Measurements from ENCODE around the gene NFKBIE. TPM values are rescaled to one million over a fixed set of nuclear protein-coding genes. Genes with fewer than 3 reads are reported as not detected.
A peak's percentile ranks its signal among the peaks of the same experiment; 100 is the strongest.

The NFKBIE gene
- total RNA-seq, 1 experiment from 2014 or later = 32.7 TPM

DNA sequence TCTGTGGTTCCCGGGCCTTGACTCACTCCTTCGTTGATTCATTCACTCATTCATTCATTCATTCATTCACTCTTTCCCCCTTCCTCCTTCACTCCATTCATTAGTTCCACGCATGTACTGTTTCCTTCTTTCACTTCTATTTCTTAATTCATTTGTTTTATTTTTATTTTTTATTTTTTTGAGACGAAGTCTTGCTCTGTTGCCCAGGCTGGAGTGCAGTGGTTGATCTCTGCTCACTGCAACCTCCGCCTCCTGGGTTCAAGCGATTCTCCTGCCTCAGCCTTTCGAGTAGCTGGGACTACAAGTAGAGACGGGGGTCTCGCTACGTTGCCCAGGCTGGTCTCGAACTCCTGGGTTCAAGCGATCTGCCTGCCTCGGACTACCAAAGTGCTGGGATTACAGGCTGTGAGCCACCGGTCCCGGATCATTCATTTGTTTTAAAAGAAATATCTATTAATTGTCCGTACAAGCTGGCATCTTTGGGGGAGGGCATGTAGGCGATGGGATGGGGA is 427 bp upstream of the NFKBIE start:
- CTCF ChIA-PET = interaction anchor here (3.9 kb wide), 1 partner anchor 73 kb away, joined by 53 read pairs; no protein-coding TSS in a partner anchor
- Mint-ChIP-seq H3K4me1 (ENCODE audit: low read depth, unreplicated experiment) (peaks cover 36% of the 10 kb centered on the region), H3K4me3 (ENCODE audit: low read depth, unreplicated experiment) (peak overlapping the region; percentile 98), H3K36me3 (ENCODE audit: insufficient read depth, unreplicated experiment) (peaks cover 47% of the 10 kb centered on the region), H3K9me3 (ENCODE audit: low read depth, unreplicated experiment) (no peaks in the 10 kb centered on the region), H3K27ac (ENCODE audit: unreplicated experiment) (peak overlapping the region; percentile 80), H3K27me3 (ENCODE audit: unreplicated experiment) (peaks cover 48% of the 10 kb centered on the region)
- TF ChIP-seq, protein P1, sequence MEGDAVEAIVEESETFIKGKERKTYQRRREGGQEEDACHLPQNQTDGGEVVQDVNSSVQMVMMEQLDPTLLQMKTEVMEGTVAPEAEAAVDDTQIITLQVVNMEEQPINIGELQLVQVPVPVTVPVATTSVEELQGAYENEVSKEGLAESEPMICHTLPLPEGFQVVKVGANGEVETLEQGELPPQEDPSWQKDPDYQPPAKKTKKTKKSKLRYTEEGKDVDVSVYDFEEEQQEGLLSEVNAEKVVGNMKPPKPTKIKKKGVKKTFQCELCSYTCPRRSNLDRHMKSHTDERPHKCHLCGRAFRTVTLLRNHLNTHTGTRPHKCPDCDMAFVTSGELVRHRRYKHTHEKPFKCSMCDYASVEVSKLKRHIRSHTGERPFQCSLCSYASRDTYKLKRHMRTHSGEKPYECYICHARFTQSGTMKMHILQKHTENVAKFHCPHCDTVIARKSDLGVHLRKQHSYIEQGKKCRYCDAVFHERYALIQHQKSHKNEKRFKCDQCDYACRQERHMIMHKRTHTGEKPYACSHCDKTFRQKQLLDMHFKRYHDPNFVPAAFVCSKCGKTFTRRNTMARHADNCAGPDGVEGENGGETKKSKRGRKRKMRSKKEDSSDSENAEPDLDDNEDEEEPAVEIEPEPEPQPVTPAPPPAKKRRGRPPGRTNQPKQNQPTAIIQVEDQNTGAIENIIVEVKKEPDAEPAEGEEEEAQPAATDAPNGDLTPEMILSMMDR (IDR thresholded peaks at IDR 0.05; ENCODE audit: unreplicated experiment) = no peak
- no peak for DNase-seq
- intact Hi-C loops (cut with micrococcal nuclease; ENCODE audit: unreplicated experiment) = no loop called here
- BruUV-seq (replicated peaks) = no TSS peak

DNA sequence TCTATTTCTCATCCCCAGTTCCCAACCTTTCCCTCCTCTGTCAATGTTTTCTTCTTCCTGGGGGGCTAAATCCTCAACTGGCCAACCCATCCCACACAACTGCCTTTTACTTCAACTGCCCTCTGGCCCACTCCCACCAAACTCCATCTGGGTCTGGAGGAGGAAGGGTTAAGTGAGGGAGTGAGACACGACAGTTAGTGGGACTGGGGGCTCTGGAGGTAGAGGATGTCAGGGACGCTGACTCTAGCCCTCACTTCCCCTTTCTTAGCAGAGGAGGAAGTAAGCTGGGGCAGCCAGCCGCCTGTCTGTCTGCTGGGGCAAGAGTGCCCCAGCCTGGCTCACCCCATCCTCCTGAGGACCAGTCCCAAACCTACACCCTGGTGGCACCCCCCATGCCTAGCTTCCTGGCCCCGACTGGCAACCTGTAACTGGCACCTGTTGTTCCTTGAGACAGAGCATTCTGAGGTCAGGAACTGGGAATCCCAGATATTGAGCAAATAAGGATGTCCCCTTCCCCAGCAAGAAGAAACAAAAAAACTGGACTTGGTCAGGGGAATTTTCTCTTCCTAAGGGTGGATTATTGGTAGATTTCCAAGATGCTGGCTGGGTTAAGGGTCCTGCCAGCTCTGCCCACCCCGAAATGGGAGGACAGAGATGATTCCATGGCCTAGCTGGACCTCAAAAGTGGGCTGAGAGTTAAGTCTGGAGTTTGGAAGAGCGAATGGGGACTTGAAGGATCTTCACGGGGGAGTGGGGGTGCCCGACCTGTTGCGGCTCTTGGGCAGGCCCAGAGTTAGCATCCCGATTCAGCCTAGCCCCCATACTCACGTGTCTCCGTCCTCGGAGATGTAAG is 971 bp downstream of the NFKBIE start:
- CTCF ChIA-PET = interaction anchor here (0.6 to 1.4 kb wide), 5 partner anchors 13 to 543 kb away, joined by 3 to 5 read pairs (median 3); partner anchors contain the start of gene AARS2
- intact Hi-C loops (cut with micrococcal nuclease; ENCODE audit: unreplicated experiment) = no loop called here
- peaks cover 53% of the 10 kb centered on the region for H3K36me3 Mint-ChIP-seq (ENCODE audit: insufficient read depth, unreplicated experiment)
- no peaks in the 10 kb centered on the region for H3K9me3 Mint-ChIP-seq (ENCODE audit: low read depth, unreplicated experiment)
- H3K27me3 Mint-ChIP-seq (ENCODE audit: unreplicated experiment) = peaks cover 34% of the 10 kb centered on the region
- peak overlapping the region; percentile 98 for H3K4me3 Mint-ChIP-seq (ENCODE audit: low read depth, unreplicated experiment)
- H3K4me1 Mint-ChIP-seq (ENCODE audit: low read depth, unreplicated experiment) = peaks cover 39% of the 10 kb centered on the region
- peak; percentile 43 for DNase-seq
- no TSS peak for BruUV-seq (replicated peaks)
- TF ChIP-seq, protein P1 (IDR thresholded peaks at IDR 0.05; ENCODE audit: unreplicated experiment) = no peak
- peak overlapping the region; percentile 80 for H3K27ac Mint-ChIP-seq (ENCODE audit: unreplicated experiment)

DNA sequence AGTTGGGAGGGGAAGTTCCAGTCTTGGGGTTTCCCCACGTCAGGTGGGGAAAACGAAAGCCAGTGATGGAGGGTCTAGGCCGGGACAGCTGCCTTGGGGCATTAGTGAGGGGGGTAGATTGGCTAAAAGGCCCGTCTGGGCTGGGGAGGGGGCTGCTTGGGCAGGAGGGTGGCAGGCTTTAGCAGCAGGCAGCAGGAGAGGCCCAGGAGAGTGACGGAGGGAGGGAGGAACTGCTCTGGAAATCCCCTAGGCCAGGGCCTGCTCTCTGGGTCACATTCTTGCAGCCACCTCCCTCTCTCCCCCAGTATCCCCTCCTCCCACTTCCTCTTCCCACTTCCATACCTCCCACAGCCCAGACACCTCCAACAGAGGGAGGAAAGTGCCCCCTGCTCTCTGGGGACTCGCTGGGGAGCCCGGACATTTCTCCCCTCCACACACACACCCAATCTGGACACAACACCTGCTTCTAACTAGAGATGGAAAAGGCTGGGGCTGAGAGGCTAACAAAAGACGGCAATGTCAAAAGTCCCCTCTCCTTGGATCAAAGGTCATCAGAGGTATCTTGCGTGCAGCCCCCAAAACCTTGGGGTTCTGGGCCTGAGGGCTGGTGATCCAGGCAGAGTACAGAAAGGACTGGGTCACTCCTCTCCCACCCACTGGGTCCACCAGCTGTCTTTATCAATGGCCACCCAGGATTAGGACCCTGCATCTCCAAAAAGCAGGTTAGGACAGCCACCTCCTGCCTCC is 1.8 kb downstream of the NFKBIE start:
- Mint-ChIP-seq H3K4me1 (ENCODE audit: low read depth, unreplicated experiment) (peaks cover 45% of the 10 kb centered on the region), H3K9me3 (ENCODE audit: low read depth, unreplicated experiment) (no peaks in the 10 kb centered on the region), H3K27me3 (ENCODE audit: unreplicated experiment) (peaks cover 25% of the 10 kb centered on the region), H3K27ac (ENCODE audit: unreplicated experiment) (peak overlapping the region; percentile 80), H3K4me3 (ENCODE audit: low read depth, unreplicated experiment) (peak overlapping the region; percentile 98), H3K36me3 (ENCODE audit: insufficient read depth, unreplicated experiment) (peaks cover 58% of the 10 kb centered on the region)
- TF ChIP-seq, protein P1 (IDR thresholded peaks at IDR 0.05; ENCODE audit: unreplicated experiment) = no peak
- intact Hi-C loops (cut with micrococcal nuclease; ENCODE audit: unreplicated experiment) = no loop called here
- peak; percentile 65 for DNase-seq
- CTCF ChIA-PET = interaction anchor here (0.5 to 1.3 kb wide), 3 partner anchors 26 to 91 kb away, joined by 3 to 5 read pairs (median 3); no protein-coding TSS in a partner anchor
- TSS peak; percentile 97 for BruUV-seq (replicated peaks)
